GM18508 (cell line): ENCODE results near the gene SMAD9.

ENCODE experiments used
- ATAC-seq: cut with Tn5 transposase; IDR thresholded peaks from one replicate; pipeline ENCODE4 v1.9.1; 2021; ENCODE audit warnings: moderate number of reproducible peaks; ENCODE audit not compliant: insufficient read depth, unreplicated experiment

The SMAD9 gene

GRCh38 chr13:36919833-36920615, at the start of gene SMAD9:
TSS of gene SMAD9 (minus strand) at chr13:36920238. CDS start at chr13:36879689, 40,549 bp downstream.
- ATAC-seq, result no peak

GRCh38 chr13:36966404-36966803, 46.4 kb upstream of the SMAD9 start:
- no peak for ATAC-seq

GRCh38 chr13:36965767-36966166, 45.7 kb upstream of the SMAD9 start:
- ATAC-seq, result no peak

GRCh38 chr13:36959456-36960116, 39.5 kb upstream of the SMAD9 start:
- no peak for ATAC-seq

- no peak for ATAC-seq
Measured at GRCh38 chr13:36954542-36954941, 34.5 kb upstream of the SMAD9 start.

- ATAC-seq, result no peak
Measured at GRCh38 chr13:36950920-36951319, 30.9 kb upstream of the SMAD9 start.

GRCh38 chr13:36950330-36950729, 30.3 kb upstream of the SMAD9 start:
- ATAC-seq, result no peak

- no peak for ATAC-seq
Measured at GRCh38 chr13:36945078-36945477, 25.0 kb upstream of the SMAD9 start.

GRCh38 chr13:36925603-36926002, 5.6 kb upstream of the SMAD9 start:
- no peak for ATAC-seq

GRCh38 chr13:36924001-36924400, 4.0 kb upstream of the SMAD9 start:
- no peak for ATAC-seq

- no peak for ATAC-seq
Measured at GRCh38 chr13:36921631-36922301, 1.7 kb upstream of the SMAD9 start.

GRCh38 chr13:36920616-36921185, 663 bp upstream of the SMAD9 start:
- no peak for ATAC-seq

GRCh38 chr13:36919171-36919832, 736 bp downstream of the SMAD9 start:
- ATAC-seq, result no peak

GRCh38 chr13:36918246-36919131, 1.5 kb downstream of the SMAD9 start:
- no peak for ATAC-seq

- no peak for ATAC-seq
Measured at GRCh38 chr13:36917311-36917710, 2.7 kb downstream of the SMAD9 start.

GRCh38 chr13:36915896-36916640, 4.0 kb downstream of the SMAD9 start:
- ATAC-seq, result no peak

- no peak for ATAC-seq
Measured at GRCh38 chr13:36915106-36915505, 4.9 kb downstream of the SMAD9 start.

GRCh38 chr13:36914648-36915047, 5.4 kb downstream of the SMAD9 start:
- ATAC-seq, result no peak

GRCh38 chr13:36913463-36913862, 6.6 kb downstream of the SMAD9 start:
- no peak for ATAC-seq
